Esophagus mucosa (tissue), 1 donor: Measurements from ENCODE around the gene FZD10. TPM values are rescaled to one million over a fixed set of nuclear protein-coding genes. Genes with fewer than 3 reads are reported as not detected.

Experiments used
- ATAC-seq: fragments of 200-7000 bp; cut with Tn5 transposase; one replicate; pipeline ENCODE4 v1.9.1; 2020
- total RNA-seq: library from RNA; stranded (reverse); gene quantifications from one replicate; pipeline ENCODE4 v1.2.4, GENCODE V29; 2023
- donor health status: DM: yes; HTN: yes; CAD: no.

FZD10 gene, protein sequence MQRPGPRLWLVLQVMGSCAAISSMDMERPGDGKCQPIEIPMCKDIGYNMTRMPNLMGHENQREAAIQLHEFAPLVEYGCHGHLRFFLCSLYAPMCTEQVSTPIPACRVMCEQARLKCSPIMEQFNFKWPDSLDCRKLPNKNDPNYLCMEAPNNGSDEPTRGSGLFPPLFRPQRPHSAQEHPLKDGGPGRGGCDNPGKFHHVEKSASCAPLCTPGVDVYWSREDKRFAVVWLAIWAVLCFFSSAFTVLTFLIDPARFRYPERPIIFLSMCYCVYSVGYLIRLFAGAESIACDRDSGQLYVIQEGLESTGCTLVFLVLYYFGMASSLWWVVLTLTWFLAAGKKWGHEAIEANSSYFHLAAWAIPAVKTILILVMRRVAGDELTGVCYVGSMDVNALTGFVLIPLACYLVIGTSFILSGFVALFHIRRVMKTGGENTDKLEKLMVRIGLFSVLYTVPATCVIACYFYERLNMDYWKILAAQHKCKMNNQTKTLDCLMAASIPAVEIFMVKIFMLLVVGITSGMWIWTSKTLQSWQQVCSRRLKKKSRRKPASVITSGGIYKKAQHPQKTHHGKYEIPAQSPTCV
- total RNA-seq: 13.7 TPM

GRCh38 chr12:130162267-130162666 is at the start of gene FZD10:
Gene FZD10, plus strand, starts transcription at chr12:130162464. Its CDS starts 479 bp downstream, at chr12:130162943.
- peak; percentile 72 for ATAC-seq

DNA sequence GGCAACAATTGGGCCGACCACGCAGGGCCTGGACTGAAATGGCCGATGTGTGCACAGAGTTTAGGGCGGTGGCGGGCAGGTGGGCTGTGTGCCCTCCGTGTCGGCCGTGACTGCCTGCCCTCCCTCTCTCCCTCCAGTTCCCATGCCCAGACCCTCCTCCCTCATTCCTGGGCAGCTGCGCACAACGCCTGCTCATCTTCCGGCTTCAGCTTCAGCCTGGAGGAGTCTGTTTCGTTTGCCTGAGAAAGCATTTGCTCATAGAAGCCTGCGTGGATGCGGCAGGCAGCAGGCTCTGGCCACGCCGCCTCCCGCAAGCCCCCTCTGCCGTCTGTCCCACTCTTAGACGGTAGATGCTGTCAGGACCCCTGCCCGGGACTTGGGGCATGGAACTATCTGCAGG is 47.3 kb upstream of the FZD10 start:
- no peak for ATAC-seq

GRCh38 chr12:130115646-130116045 is 46.6 kb upstream of the FZD10 start:
- ATAC-seq: no peak

GRCh38 chr12:130116791-130117190 is 45.5 kb upstream of the FZD10 start:
- ATAC-seq: no peak

GRCh38 chr12:130117233-130117632 is 45.0 kb upstream of the FZD10 start:
- ATAC-seq: no peak

DNA sequence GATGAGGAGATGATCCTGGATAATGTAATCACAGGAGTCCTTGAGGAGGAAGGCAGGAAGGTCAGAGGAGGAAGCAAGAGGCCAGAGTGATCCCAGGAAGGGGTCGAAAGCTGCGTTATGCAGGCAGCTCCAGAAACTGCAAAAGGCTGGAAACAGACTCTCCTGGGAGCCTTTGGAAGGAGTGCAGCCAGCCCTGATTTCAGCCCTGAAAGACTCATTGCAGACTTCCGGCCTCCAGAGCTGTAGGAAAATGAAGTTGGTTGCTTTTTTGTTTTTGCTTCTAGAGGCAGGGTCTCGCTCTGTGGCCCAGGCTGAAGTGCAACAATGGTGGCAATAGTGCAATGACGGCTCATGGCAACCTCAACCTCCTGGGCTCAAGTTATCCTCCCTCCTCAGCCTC is 44.6 kb upstream of the FZD10 start:
- ATAC-seq: no peak

GRCh38 chr12:130118181-130118580 is 44.1 kb upstream of the FZD10 start:
- no peak for ATAC-seq

DNA sequence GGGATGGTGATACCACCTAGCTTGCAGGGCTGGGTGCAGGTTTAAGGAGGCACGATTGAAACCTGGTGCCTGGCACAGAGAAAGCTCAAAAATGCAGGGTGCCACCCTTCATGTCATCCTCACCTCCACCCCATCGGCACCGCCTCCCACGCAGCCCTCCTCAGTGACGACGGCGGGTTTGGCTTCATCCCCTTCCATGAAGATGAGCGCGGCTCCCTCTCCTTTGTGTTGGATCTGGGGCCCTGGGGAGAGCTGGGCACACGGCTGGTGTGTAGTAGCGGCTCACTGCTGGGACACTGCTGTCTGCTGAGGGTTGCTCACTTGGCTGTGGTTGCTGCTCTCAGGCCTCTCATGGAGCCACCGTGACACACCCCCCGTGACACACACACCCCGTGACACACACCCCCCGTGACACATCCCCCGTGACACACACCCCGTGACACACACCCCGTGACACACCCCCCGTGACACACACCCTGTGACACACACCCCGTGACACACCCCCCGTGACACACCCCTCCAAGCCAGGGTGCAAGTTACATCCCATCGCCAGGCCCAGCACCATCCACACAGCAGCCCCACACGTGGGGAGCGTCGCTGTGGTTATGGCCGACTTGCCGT is 42.9 kb upstream of the FZD10 start:
- peak; percentile 95 for ATAC-seq

- ATAC-seq: peak; percentile 7
Observed at GRCh38 chr12:130120012-130120805, 42.1 kb upstream of the FZD10 start.

GRCh38 chr12:130121226-130122000 is 40.9 kb upstream of the FZD10 start:
- no peak for ATAC-seq

GRCh38 chr12:130122356-130122755 is 39.9 kb upstream of the FZD10 start:
- no peak for ATAC-seq

GRCh38 chr12:130124106-130124505 is 38.2 kb upstream of the FZD10 start:
- no peak for ATAC-seq

- ATAC-seq: peak; percentile 23
Observed at GRCh38 chr12:130124605-130125244, 37.5 kb upstream of the FZD10 start.

GRCh38 chr12:130126023-130126432 is 36.2 kb upstream of the FZD10 start:
- peak; percentile 98 for ATAC-seq

GRCh38 chr12:130127532-130127911 is 34.7 kb upstream of the FZD10 start:
- ATAC-seq: no peak

DNA sequence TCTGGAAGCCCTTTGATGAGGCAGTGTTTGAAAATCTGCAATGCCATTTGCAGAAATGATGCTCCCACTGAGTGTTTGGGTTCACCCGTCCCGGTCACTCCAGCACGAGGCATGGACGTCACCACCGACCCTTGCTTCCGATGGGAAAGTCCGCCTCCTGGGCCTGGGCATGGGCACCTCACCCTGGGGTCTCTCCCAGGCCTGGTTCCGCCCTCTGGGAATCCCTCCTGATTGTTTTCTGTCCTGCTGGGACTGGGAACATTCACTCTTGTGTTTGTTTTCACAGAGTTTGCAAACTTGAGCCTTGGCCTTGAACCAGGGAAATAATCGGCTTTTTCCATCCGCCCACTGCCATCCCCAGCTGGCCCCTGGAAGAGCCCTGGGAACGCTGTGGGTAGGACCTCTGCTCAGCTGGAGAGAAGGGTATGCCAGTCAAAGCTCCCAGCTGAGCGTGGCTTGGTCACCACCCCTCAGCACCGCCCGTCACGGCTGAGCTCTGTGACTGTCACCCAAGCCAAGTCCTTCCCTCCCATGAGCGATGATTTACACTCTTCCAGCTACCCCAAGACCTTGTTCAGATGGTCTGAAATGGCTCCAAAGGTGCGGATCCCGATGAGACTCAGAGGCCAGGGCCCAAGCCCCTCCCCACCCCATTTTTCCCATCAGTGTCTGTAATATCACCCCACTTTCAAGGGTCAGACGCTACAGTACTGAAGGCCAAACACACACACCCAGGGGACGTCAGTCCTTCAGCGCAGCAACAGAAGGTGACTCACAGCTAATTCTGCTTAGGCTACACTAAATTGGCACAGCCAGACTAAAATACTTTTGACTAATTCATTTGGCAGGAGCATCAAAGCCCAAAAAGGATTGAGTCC is 34.1 kb upstream of the FZD10 start:
- peak; percentile 64 for ATAC-seq

DNA sequence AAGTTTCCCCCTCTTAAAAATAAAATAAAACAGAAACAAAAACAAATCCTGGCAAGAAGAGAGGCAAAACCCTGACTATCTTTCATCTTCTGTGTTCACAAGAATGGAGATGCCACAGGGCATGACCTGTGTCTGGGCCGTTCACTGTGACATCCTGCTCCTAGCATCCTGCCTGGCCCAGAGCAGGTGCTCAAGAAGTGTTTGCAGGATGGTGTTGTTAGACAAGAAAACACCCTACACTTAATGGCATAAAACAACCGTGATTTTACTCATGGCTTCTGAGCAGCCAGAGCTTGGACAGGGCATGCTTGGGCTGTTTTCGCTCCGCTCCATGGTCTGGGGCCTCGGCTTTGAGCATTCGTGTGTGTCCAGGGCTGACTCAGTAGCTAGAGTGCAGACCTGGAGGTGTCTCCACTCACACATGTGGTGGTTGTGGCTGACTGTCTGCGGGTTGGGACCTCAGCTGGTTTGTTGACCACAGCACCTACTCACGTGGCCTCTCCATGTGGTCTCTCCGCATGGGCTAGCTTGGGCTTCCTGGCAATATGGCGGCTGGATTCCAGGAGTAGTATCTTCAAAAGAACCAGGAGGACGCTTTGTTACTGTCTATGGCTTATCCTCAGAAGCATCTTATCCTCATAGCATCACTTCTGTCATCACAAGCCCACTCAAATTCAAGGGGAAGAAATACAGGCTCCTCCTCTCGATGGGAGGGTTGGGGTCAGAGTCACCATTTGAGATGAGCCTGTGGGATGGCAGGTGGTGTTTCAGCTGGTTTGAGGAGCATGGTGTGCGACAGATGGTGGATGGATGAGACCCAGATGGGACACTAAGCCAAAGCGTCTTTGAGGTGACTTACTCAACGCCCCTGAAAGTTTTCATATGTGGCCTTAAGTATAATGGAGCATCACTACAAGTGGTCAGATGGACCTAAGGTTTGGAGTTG is 33.2 kb upstream of the FZD10 start:
- no peak for ATAC-seq

DNA sequence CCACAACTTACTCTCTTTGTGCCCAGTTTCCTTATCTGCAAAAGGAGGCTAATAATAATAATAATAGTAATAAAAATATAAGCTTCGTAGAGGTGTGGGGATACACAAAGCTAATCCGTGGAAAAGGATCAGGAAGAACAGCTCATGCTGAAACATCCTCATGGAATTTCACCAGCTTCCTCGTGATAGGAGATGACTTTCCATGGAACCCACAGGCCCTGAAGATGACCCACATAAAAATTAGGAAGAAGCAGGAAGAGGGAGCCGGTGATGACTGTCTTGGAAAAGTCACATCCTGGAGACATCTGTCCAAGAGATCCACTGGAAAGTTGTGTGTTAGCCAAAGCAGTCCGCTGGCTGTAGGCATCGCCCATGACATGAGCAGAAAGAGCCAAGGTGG is 31.9 kb upstream of the FZD10 start:
- no peak for ATAC-seq

- ATAC-seq: no peak
Observed at GRCh38 chr12:130131025-130131424, 31.2 kb upstream of the FZD10 start.
